ENCODE data around the gene CDC26. TPM values are rescaled to one million over a fixed set of nuclear protein-coding genes. Genes with fewer than 3 reads are reported as not detected.

Gene CDC26
- total RNA-seq, 1 donor from 2014 or later: 37.1 TPM

DNA sequence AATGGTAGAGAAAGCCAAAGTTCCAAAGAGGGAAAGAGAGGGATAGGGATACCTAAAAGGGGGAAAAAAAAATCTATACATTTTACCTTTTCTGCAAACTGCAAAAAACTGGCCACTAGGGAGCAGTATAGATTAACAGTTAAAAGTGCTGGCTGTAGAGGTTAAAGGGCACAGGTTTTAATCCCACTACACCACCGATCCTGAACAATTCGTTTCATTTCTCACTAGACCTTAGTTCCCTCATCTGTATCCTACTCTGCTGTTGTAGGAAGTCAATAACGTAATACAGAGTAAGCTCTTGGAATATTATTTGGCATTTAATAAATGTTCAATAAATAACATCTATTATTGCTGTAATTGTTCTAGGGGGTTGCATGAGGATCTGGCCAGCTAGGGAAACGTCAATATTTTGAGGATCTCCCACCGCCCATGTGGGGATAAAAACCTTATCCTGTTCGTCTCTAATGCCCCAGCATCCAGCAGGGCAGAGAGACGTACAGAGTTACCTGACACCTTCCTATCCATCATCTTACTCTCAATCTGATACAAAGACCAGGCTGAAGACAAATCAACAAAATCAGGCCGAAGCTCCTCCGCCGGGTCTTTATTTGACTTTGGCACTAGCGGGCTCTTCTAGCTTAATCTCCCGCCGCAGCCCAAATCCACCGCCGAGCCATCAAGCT lies 757 bp downstream of the CDC26 start:
- Mint-ChIP-seq H3K27me3 (ENCODE audit: low read depth) (no peaks in the 10 kb centered on the region), H3K9me3 (no peaks in the 10 kb centered on the region), H3K4me3 (no peak overlapping the region), H3K36me3 (ENCODE audit: low read depth) (peaks cover 3% of the 10 kb centered on the region), H3K27ac (ENCODE audit: unreplicated experiment) (no peak overlapping the region), H3K4me1 (peaks cover 4% of the 10 kb centered on the region)
- TF ChIP-seq CTCF (conservative IDR thresholded peaks at IDR 0.05): peak; percentile 87
- peak; percentile 44 for DNase-seq (ENCODE audit: low read depth, low spot score)

DNA sequence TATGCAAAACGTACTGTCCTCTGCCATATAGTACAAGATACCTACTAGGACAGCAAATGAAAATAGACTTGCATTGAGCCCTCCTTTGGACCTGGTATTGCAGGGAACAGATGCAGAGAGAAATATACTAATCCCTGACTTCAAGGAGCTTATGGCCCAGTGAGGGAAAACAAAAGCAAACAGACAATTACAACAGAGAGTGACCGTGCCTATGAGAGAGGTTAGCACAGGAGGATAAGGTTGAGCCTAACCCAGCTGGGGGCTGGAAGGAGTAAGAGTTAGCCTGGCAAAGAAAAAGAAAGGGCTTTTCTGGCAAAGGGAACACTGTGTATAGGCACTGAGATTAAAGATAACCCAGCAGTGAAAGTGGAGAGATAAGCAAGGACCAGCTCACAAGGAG lies 5.5 kb downstream of the CDC26 start:
- no peaks in the 10 kb centered on the region for H3K9me3 Mint-ChIP-seq

DNA sequence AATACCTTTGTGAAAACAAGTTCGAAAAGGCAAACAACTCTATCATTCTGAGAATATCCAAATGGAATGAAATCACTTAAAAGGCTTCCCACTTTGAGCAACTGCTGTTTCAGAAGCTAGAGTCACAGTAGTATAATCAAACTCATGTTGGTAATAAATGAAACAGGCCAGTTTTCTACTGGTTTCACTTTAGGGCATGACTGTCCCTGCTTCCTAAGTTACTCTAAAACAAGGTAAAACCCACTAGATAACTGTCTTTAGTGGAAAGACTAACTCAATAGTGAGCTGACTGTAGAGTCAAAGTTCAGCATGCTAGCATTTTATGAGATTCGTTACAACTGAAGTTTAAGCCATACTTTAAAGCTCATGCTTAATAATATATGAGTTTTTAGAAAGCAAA lies 6.0 kb downstream of the CDC26 start:
- Mint-ChIP-seq H3K27ac (ENCODE audit: unreplicated experiment) (no peak overlapping the region), H3K36me3 (ENCODE audit: low read depth) (peaks cover 11% of the 10 kb centered on the region), H3K9me3 (no peaks in the 10 kb centered on the region), H3K27me3 (ENCODE audit: low read depth) (no peaks in the 10 kb centered on the region), H3K4me1 (no peaks in the 10 kb centered on the region), H3K4me3 (no peak overlapping the region)
- TF ChIP-seq CTCF (conservative IDR thresholded peaks at IDR 0.05): no peak
- no peak for DNase-seq (ENCODE audit: low read depth, low spot score)

More for the DNA sequence above, 5.5 kb downstream of the CDC26 start:
- TF ChIP-seq CTCF (conservative IDR thresholded peaks at IDR 0.05): no peak
- Mint-ChIP-seq H3K36me3 (ENCODE audit: low read depth) (peaks cover 10% of the 10 kb centered on the region), H3K27ac (ENCODE audit: unreplicated experiment) (no peak overlapping the region), H3K4me1 (no peaks in the 10 kb centered on the region), H3K4me3 (no peak overlapping the region), H3K27me3 (ENCODE audit: low read depth) (no peaks in the 10 kb centered on the region)
- no peak for DNase-seq (ENCODE audit: low read depth, low spot score)

- Mint-ChIP-seq H3K4me3 (no peak overlapping the region), H3K9me3 (no peaks in the 10 kb centered on the region), H3K27ac (ENCODE audit: unreplicated experiment) (no peak overlapping the region), H3K36me3 (ENCODE audit: low read depth) (peaks cover 11% of the 10 kb centered on the region), H3K4me1 (no peaks in the 10 kb centered on the region), H3K27me3 (ENCODE audit: low read depth) (no peaks in the 10 kb centered on the region)
- DNase-seq (ENCODE audit: low read depth, low spot score): no peak
- TF ChIP-seq CTCF (conservative IDR thresholded peaks at IDR 0.05): no peak
Observed at GRCh38 chr9:113267911-113268566, 7.3 kb downstream of the CDC26 start.

GRCh38 chr9:113266174-113266573 lies 9.2 kb downstream of the CDC26 start:
- Mint-ChIP-seq H3K27ac (ENCODE audit: unreplicated experiment) (no peak overlapping the region), H3K36me3 (ENCODE audit: low read depth) (peaks cover 11% of the 10 kb centered on the region), H3K27me3 (ENCODE audit: low read depth) (no peaks in the 10 kb centered on the region), H3K4me1 (no peaks in the 10 kb centered on the region), H3K9me3 (no peaks in the 10 kb centered on the region), H3K4me3 (no peak overlapping the region)
- no peak for TF ChIP-seq CTCF (conservative IDR thresholded peaks at IDR 0.05)
- DNase-seq (ENCODE audit: low read depth, low spot score): no peak
